Neutrophil (primary cell): Measurements from ENCODE around the gene CORO6.
A peak's percentile ranks its signal among the peaks of the same experiment; 100 is the strongest.

Experiments used
- H3K27ac ChIP-seq: fragments of 200-600 bp; sonication (generic); 2 replicates; pipeline ENCODE4 v1.5.1; 2016; ENCODE audit warnings: mild to moderate bottlenecking, moderate library complexity
- H3K27me3 ChIP-seq: fragments of 200-600 bp; sonication (generic); 2 replicates; pipeline ENCODE4 v1.6.0; 2016; ENCODE audit warnings: mild to moderate bottlenecking
- H3K36me3 ChIP-seq: fragments of 200-600 bp; sonication (generic); 2 replicates; pipeline ENCODE4 v1.5.1; 2017
- H3K4me1 ChIP-seq, 2 experiments: fragments of 200-600 bp in 1 of 2; sonication (generic) in 1 of 2; 1 replicate in 1 of 2; 2 replicates in 1 of 2; pipeline versions ENCODE4 v1.5.1 to v1.6.1; 2013 to 2016; ENCODE audit warnings: low read depth in 1 of 2, low read length in 1 of 2, mild to moderate bottlenecking in 1 of 2, moderate library complexity in 1 of 2; ENCODE audit not compliant: control insufficient read depth in 1 of 2, insufficient read depth in 1 of 2
- H3K4me3 ChIP-seq, 2 experiments: fragments of 200-600 bp in 1 of 2; sonication (generic) in 1 of 2; 1 replicate in 1 of 2; 2 replicates in 1 of 2; pipeline ENCODE4 v1.5.1; 2013 to 2016; ENCODE audit warnings: low read depth in 1 of 2, low read length in 1 of 2, mild to moderate bottlenecking in 1 of 2, moderate library complexity in 1 of 2
- H3K9me3 ChIP-seq: fragments of 200-600 bp; sonication (generic); 2 replicates; pipeline ENCODE4 v1.5.1; 2016
- TF ChIP-seq, protein P1 (sequence below): fragments of 200-600 bp; sonication (generic); IDR thresholded peaks from 2 replicates; pipeline ENCODE4 v1.5.1; 2016; ENCODE audit warnings: antibody characterized with exemption

The CORO6 gene

DNA sequence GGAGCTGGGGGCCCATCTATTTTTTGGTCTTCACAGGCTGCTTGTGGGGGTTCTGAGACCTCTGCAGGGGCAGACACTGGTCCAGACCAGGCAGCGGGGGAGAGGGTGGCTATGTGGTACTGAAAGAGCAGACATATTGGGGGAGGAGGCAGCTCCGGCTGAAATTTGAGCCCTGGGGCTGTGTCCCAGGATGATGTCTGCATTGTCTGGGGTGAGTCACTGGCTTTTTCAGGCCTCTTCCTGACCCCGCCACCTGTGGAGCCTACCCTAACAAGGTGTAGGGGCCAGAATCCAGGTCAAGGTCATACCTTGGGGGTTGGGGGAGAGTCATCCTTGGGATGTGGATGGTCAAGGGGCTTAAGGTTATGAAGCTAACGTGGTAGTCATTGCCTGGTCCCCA, 2.4 kb downstream of the CORO6 start:
- Histone ChIP-seq H3K4me3 (no peak overlapping the region), H3K9me3 (no peaks in the 10 kb centered on the region), H3K36me3 (peaks cover 5% of the 10 kb centered on the region), H3K27me3 (peaks cover 90% of the 10 kb centered on the region), H3K27ac (no peak overlapping the region), H3K4me1 (peaks cover 46 to 47% of the 10 kb centered on the region in 2 experiments)
- TF ChIP-seq, protein P1, sequence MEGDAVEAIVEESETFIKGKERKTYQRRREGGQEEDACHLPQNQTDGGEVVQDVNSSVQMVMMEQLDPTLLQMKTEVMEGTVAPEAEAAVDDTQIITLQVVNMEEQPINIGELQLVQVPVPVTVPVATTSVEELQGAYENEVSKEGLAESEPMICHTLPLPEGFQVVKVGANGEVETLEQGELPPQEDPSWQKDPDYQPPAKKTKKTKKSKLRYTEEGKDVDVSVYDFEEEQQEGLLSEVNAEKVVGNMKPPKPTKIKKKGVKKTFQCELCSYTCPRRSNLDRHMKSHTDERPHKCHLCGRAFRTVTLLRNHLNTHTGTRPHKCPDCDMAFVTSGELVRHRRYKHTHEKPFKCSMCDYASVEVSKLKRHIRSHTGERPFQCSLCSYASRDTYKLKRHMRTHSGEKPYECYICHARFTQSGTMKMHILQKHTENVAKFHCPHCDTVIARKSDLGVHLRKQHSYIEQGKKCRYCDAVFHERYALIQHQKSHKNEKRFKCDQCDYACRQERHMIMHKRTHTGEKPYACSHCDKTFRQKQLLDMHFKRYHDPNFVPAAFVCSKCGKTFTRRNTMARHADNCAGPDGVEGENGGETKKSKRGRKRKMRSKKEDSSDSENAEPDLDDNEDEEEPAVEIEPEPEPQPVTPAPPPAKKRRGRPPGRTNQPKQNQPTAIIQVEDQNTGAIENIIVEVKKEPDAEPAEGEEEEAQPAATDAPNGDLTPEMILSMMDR = no peak

DNA sequence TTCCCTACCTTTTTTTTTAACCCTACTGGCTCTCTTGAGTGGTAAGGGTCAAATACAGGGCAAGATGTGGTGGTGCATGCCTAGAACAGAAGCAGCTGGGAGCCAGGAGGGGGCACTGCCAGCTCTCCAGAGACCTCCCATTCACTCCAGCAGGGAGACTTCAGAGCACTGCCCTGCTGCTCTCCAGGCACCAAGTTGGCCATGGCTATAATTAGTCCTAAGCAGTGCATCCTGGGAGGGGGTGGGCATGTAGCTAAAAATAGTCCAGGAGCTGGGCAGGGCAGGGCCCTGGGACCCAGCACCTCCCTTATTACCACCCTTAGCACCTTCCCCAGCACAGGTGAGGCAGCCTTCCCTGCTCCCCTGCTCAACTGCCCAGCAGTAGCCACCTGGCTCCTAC, 3.5 kb downstream of the CORO6 start:
- H3K27me3 ChIP-seq = peaks cover 100% of the 10 kb centered on the region
- H3K27ac ChIP-seq = no peak overlapping the region
- H3K4me1 ChIP-seq = peaks cover 54 to 55% of the 10 kb centered on the region in 2 experiments
- H3K36me3 ChIP-seq = no peaks in the 10 kb centered on the region
- TF ChIP-seq, protein P1 = no peak
- no peak overlapping the region for H3K4me3 ChIP-seq
- no peaks in the 10 kb centered on the region for H3K9me3 ChIP-seq

DNA sequence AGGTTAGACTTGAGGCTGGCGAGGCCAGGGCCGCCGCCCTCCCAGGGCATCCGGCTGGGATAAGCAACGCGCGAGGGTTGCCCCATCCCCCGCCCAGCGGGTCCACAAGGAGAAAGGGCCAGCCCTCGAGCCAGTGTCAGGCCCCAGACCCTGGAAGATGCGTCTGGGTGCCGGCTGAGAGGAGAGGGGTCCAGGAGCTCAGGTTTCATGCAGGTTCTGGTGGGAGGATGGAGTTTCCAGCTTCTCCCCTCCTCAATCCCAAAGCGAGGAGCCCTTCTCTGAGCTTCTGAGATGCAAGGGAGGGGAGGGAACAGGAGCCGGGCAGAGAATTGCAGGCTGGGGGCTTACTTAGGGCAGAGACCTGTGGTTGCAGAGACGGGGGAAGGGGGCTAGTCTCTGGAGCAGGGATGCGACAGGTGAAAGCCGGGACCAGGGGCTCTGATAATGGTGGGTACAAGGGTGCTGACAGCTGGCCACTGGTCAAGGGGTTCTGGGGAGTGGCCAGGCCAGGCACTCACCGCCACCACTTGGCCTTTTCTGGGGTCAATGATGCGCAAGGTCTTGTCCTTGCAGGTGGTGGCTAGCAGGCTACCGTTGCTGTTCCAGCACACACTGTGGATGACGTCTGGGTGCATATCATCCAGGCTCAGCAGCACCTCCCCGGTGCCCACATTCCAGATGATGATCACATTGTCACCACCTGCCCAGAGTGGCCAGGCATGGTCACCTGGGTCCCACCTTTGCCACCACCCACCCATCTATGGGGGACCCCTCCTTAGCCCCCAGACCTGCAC, 4.2 kb downstream of the CORO6 start:
- H3K4me3 ChIP-seq = peak overlapping the region; percentile 67
- TF ChIP-seq, protein P1 = no peak
- H3K9me3 ChIP-seq = no peaks in the 10 kb centered on the region
- no peaks in the 10 kb centered on the region for H3K36me3 ChIP-seq
- peaks cover 61 to 63% of the 10 kb centered on the region in 2 experiments for H3K4me1 ChIP-seq
- peak overlapping the region; percentile 50 for H3K27ac ChIP-seq
- H3K27me3 ChIP-seq = peaks cover 100% of the 10 kb centered on the region

DNA sequence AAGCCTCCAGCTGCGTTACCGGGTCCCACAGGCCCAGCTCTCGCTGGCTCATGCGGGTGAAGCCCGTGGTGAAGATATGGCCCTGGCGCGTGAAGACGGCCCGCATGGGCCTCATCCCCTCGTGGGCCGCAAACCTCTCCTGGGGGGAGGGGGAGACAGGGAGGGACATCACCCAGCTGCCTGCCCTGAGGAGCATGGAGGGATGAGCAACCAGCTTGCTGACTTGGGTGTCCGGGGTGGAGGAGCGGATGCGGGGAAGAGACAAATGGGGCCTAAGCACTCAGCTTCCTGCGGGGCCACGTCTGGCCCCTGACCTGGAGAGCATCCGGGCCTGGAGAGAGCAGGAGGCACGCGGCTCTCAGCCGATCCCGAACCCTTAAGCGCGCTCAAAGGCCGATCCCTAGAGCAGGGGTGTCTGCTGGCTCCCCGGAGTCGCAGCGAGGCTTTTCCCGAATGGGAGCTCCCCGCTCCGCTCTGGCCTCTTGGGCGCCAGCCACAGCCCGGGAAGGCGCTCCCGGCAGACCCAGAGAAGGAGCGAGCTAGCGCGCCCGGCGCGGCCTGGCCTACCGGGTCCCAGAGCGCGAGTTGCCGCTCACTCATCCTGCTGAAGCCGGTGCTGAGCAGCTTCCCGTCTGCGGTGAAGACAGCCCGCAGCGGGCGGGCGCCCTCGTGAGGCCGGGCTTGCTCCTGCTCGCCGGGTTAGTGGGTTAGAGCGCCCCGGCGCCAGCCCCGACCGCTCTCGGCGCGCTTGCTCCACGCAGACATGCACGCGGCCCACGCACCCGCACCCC, 5.0 kb downstream of the CORO6 start:
- Histone ChIP-seq H3K36me3 (no peaks in the 10 kb centered on the region), H3K4me1 (peaks cover 64% of the 10 kb centered on the region in 2 experiments), H3K9me3 (no peaks in the 10 kb centered on the region), H3K27me3 (peaks cover 100% of the 10 kb centered on the region), H3K27ac (peak overlapping the region; percentile 50), H3K4me3 (peak overlapping the region; percentile 67)
- TF ChIP-seq, protein P1 = peak; percentile 91

DNA sequence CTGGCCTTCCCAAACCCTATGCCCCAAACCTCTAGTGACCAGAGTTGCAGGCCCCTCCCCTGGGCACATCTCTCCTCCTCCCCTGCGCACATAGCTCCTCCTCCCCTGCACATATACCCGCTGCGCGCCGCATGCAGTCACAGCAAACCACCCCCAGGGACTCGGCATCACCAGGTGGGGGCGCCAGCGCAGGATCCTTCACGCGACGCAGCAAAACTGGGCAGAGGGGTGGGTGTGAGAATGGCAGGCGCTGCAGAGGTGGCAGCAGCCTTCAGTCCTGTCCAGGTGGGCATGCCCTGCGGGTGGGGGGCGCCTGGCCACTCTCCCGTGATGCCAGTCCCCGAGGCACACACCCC, 5.6 kb downstream of the CORO6 start:
- Histone ChIP-seq H3K4me1 (peaks cover 58 to 59% of the 10 kb centered on the region in 2 experiments), H3K4me3 (peak overlapping the region; percentile 67), H3K27ac (no peak overlapping the region)

More for the DNA sequence above, 5.6 kb downstream of the CORO6 start:
- TF ChIP-seq, protein P1 = peak; percentile 72
- no peaks in the 10 kb centered on the region for H3K9me3 ChIP-seq
- H3K27me3 ChIP-seq = peaks cover 100% of the 10 kb centered on the region
- no peaks in the 10 kb centered on the region for H3K36me3 ChIP-seq
